ENCODE measurements around the gene NSF.

- no peak for TF ChIP-seq TCF7L2 (IDR thresholded peaks at IDR 0.05; ENCODE audit: borderline replicate concordance, low read depth, low read length)
- TF ChIP-seq PBX3 (CRISPR knock-in tag; IDR thresholded peaks at IDR 0.05): no peak
- TF ChIP-seq ZNF768 (tag by site-specific recombination; IDR thresholded peaks at IDR 0.05): no peak
Observed at GRCh38 chr17:46759141-46759540, 168.7 kb downstream of the NSF start.
